ENCODE measurements around the gene FOXE1.

- TF ChIP-seq RCOR1 (IDR thresholded peaks at IDR 0.05; ENCODE audit: low read length) (no peak), CTCF (IDR thresholded peaks at IDR 0.05) (no peak), EP300 (IDR thresholded peaks at IDR 0.05; ENCODE audit: borderline replicate concordance in 1 of 2, low read depth in 1 of 2, low read length in 1 of 2) (no peak), YY1 (IDR thresholded peaks at IDR 0.05; ENCODE audit: low read depth) (no peak), MXI1 (IDR thresholded peaks at IDR 0.05; ENCODE audit: low read depth, low read length) (no peak), FOXJ3 (CRISPR knock-in tag; IDR thresholded peaks at IDR 0.05) (no peak), POLR2AphosphoS5 (IDR thresholded peaks at IDR 0.05; ENCODE audit: low read depth, low read length) (no peak), RAD21 (IDR thresholded peaks at IDR 0.05; ENCODE audit: low read length) (no peak), MEF2A (IDR thresholded peaks at IDR 0.05; ENCODE audit: borderline replicate concordance, low read depth) (no peak), JUND (IDR thresholded peaks at IDR 0.05) (no peak)
Observed at GRCh38 chr9:97873425-97873824, 20.4 kb downstream of the FOXE1 start.

All from SK-N-SH (cell line).